AG04450 (cell line): ENCODE measurements around the gene GRB14. TPM values are rescaled to one million over a fixed set of nuclear protein-coding genes. Genes with fewer than 3 reads are reported as not detected.

Experiments used
- CTCF ChIA-PET: fragments of 300-600, 350-600 bp; formaldehyde crosslinking; extraction: SDS; loops from one replicate; lab custom pipeline; 2022; ENCODE audit warnings: antibody characterized with exemption, inconsistent platforms; lab: Charles Lee
- POLR2A ChIA-PET: fragments of 350-600 bp; formaldehyde crosslinking; extraction: SDS; loops from one replicate; lab custom pipeline; 2021; ENCODE audit warnings: antibody characterized with exemption, inconsistent platforms; lab: Yijun Ruan, JAX
- DNase-seq: peaks from one replicate; pipeline ENCODE4 v3.0.0-alpha.2; 2011; ENCODE audit warnings: low read depth, low spot score
- H3K27ac ChIP-seq: one replicate; pipeline ENCODE4 v1.5.1; 2012; ENCODE audit warnings: low read depth, low read length, control low read depth
- H3K27me3 ChIP-seq: one replicate; pipeline ENCODE4 v1.6.0; 2012; ENCODE audit warnings: low read length; ENCODE audit not compliant: control insufficient read depth, insufficient read depth
- H3K4me3 ChIP-seq: 2 replicates; pipeline ENCODE4 v1.5.1; 2011; ENCODE audit warnings: mild to moderate bottlenecking, low read depth, low read length, control low read depth
- H3K9me3 ChIP-seq: 2 replicates; pipeline ENCODE4 v1.5.1; 2012; ENCODE audit warnings: low read length; ENCODE audit not compliant: control insufficient read depth, insufficient read depth
- polyA plus RNA-seq: library from polyadenylated mRNA; depleted of rRNA; stranded (reverse); fragments of >200 nt; gene quantifications from 2 replicates; pipeline ENCODE4 v1.2.3, GENCODE V29; 2011
- TF ChIP-seq, protein P1 (sequence below): IDR thresholded peaks from 2 replicates; pipeline ENCODE4 v1.5.1; 2011; ENCODE audit warnings: low read depth, low read length, control low read depth, inconsistent platforms

GRB14 gene
- polyA plus RNA-seq, 1 experiment = not detected

DNA sequence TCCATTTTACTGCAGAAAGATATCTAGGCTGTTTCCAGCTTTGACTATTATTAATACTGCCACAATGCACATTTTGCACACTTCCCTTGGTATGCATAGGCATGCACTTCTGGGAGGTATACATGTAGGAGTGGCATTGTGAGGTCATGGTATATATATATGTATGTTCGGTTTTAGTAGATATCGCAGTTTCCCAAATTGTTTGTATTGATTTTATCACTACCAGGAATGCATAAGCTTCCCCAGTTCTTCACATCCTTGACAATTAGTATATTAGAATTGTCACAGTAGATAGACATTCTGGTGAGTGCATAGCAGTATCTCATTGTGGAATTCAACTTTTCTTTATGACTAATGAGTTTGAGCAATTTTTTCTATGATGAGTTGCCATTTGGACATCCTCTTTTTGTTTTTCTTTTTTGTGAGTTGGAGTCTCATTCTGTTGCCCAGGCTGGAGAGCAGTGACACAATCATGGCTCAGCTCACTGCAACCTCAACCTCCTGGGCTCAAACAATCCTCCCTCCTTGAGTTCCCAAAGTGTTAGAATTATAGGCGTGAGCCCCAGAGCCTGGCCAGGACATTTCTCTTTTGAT lies 4.2 kb upstream of the GRB14 start:
- no peaks in the 10 kb centered on the region for H3K9me3 ChIP-seq
- ChIA-PET POLR2A (no interaction called here), CTCF (interaction anchor here (1.4 kb wide), 1 partner anchor 65 kb away, joined by 3 read pairs; no protein-coding TSS in a partner anchor)
- peaks cover 11% of the 10 kb centered on the region for H3K27me3 ChIP-seq
- no peak overlapping the region for H3K27ac ChIP-seq
- no peak for DNase-seq
- H3K4me3 ChIP-seq = no peak overlapping the region
- TF ChIP-seq, protein P1, sequence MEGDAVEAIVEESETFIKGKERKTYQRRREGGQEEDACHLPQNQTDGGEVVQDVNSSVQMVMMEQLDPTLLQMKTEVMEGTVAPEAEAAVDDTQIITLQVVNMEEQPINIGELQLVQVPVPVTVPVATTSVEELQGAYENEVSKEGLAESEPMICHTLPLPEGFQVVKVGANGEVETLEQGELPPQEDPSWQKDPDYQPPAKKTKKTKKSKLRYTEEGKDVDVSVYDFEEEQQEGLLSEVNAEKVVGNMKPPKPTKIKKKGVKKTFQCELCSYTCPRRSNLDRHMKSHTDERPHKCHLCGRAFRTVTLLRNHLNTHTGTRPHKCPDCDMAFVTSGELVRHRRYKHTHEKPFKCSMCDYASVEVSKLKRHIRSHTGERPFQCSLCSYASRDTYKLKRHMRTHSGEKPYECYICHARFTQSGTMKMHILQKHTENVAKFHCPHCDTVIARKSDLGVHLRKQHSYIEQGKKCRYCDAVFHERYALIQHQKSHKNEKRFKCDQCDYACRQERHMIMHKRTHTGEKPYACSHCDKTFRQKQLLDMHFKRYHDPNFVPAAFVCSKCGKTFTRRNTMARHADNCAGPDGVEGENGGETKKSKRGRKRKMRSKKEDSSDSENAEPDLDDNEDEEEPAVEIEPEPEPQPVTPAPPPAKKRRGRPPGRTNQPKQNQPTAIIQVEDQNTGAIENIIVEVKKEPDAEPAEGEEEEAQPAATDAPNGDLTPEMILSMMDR = no peak

GRCh38 chr2:164624316-164624715 lies 3.0 kb upstream of the GRB14 start:
- ChIA-PET CTCF (no interaction called here), POLR2A (no interaction called here)
- Histone ChIP-seq H3K9me3 (no peaks in the 10 kb centered on the region), H3K4me3 (no peak overlapping the region), H3K27me3 (peaks cover 11% of the 10 kb centered on the region), H3K27ac (no peak overlapping the region)
- TF ChIP-seq, protein P1 = no peak
- DNase-seq = no peak

GRCh38 chr2:164622338-164623106 lies 1.2 kb upstream of the GRB14 start:
- DNase-seq = no peak
- ChIA-PET CTCF (no interaction called here), POLR2A (no interaction called here)
- no peaks in the 10 kb centered on the region for H3K9me3 ChIP-seq
- H3K27ac ChIP-seq = no peak overlapping the region
- TF ChIP-seq, protein P1 = no peak
- H3K4me3 ChIP-seq = no peak overlapping the region
- H3K27me3 ChIP-seq = peaks cover 11% of the 10 kb centered on the region

DNA sequence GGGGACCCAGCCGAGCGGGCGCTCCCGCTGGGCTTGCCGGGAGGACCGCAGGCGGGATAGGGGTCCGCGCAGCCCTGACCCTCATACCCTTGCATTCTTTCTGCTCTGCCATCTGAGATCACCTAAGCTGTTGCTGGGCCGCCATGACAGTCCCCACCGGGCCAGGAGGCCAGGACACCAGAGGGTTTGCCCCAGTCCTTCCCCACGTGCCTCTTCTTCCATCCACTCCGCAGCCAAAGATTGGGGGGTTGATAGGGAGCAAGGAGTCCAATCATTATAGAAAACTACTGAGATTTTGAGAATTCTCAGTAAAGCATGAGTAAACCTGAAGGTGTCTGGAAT lies 453 bp upstream of the GRB14 start:
- H3K27me3 ChIP-seq = peaks cover 11% of the 10 kb centered on the region
- CTCF ChIA-PET = no interaction called here
- no peak overlapping the region for H3K27ac ChIP-seq
- POLR2A ChIA-PET = no interaction called here
- no peak for DNase-seq
- TF ChIP-seq, protein P1 = no peak
- no peaks in the 10 kb centered on the region for H3K9me3 ChIP-seq
- peak overlapping the region; percentile 31 for H3K4me3 ChIP-seq

GRCh38 chr2:164620457-164620856 lies 825 bp downstream of the GRB14 start:
- TF ChIP-seq, protein P1 = no peak
- Histone ChIP-seq H3K4me3 (peak overlapping the region; percentile 53), H3K9me3 (no peaks in the 10 kb centered on the region), H3K27me3 (peaks cover 11% of the 10 kb centered on the region), H3K27ac (no peak overlapping the region)
- DNase-seq = no peak
- CTCF ChIA-PET = interaction anchor here (0.6 to 1.0 kb wide), 2 partner anchors 60 to 96 kb away, joined by 3 read pairs; no protein-coding TSS in a partner anchor
- POLR2A ChIA-PET = no interaction called here
